A673 (cell line): ENCODE results near the gene ZNF511. TPM values are rescaled to one million over a fixed set of nuclear protein-coding genes. Genes with fewer than 3 reads are reported as not detected.

Experiments
- BruUV-seq: library from RNA; stranded (reverse); fragments of 400-500 nt; replicated peaks from 2 replicates; lab custom pipeline; 2021; lab: Mats Ljungman, UMichigan
- CTCF ChIA-PET: fragments of 300-600 bp; sonication (Branson Sonifier 250); formaldehyde crosslinking; loops from one replicate; lab custom pipeline; 2022; ENCODE audit warnings: antibody characterized with exemption; lab: Charles Lee
- POLR2A ChIA-PET: fragments of 300-600 bp; sonication (Branson Sonifier 250); formaldehyde crosslinking; loops from one replicate; lab custom pipeline; 2022; ENCODE audit warnings: antibody characterized with exemption; ENCODE audit not compliant: low non-redundant PET; lab: Charles Lee
- DNase-seq: peaks from one replicate; pipeline ENCODE4 v3.0.0-alpha.2; 2015; ENCODE audit warnings: low spot score
- H3K27ac ChIP-seq: fragments of 200-600 bp; sonication (generic); 2 replicates; pipeline ENCODE4 v1.5.1; 2016; ENCODE audit warnings: mixed run types, low read depth, mild to moderate bottlenecking, mixed read lengths, antibody characterized with exemption, low read length; ENCODE audit not compliant: poor library complexity, severe bottlenecking
- H3K27me3 ChIP-seq: fragments of 200-600 bp; sonication (generic); replicated peaks from 2 replicates; pipeline ENCODE4 v1.6.1; 2017; ENCODE audit warnings: mixed run types, low read depth, mild to moderate bottlenecking, mixed read lengths, antibody characterized with exemption, low read length; ENCODE audit not compliant: insufficient read depth, poor library complexity
- H3K36me3 ChIP-seq: fragments of 200-600 bp; sonication (generic); 2 replicates; pipeline ENCODE4 v1.6.1; 2016; ENCODE audit warnings: mixed run types, mild to moderate bottlenecking, mixed read lengths, antibody characterized with exemption, low read length; ENCODE audit not compliant: insufficient read depth, poor library complexity, severe bottlenecking
- H3K4me1 ChIP-seq: fragments of 200-600 bp; sonication (generic); 2 replicates; pipeline ENCODE4 v1.6.1; 2017; ENCODE audit warnings: mixed run types, mild to moderate bottlenecking, mixed read lengths, antibody characterized with exemption, low read length; ENCODE audit not compliant: insufficient read depth, poor library complexity, severe bottlenecking
- H3K4me3 ChIP-seq: fragments of 200-600 bp; sonication (generic); 2 replicates; pipeline ENCODE4 v1.5.1; 2016; ENCODE audit warnings: low read depth, mixed run types, mild to moderate bottlenecking, mixed read lengths, low read length; ENCODE audit not compliant: poor library complexity, severe bottlenecking
- H3K9me3 ChIP-seq: fragments of 200-600 bp; sonication (generic); 2 replicates; pipeline ENCODE4 v1.6.1; 2016; ENCODE audit warnings: mixed run types, low read depth, mild to moderate bottlenecking, mixed read lengths, antibody characterized with exemption, low read length; ENCODE audit not compliant: poor library complexity, severe bottlenecking
- CTCF ChIP-seq: fragments of 300-800, 200-600 bp; sonication (generic); conservative IDR thresholded peaks from 2 replicates; pipeline ENCODE4 v1.5.1; 2017; ENCODE audit warnings: low read depth, mild to moderate bottlenecking, antibody characterized with exemption, low read length, moderate library complexity, mixed read lengths
- EZH2 ChIP-seq: fragments of 200-600 bp; sonication (generic); IDR thresholded peaks from 2 replicates; pipeline ENCODE4 v1.6.1; 2017; ENCODE audit warnings: borderline replicate concordance, low read depth, mild to moderate bottlenecking, mixed read lengths, antibody characterized with exemption, low read length; ENCODE audit not compliant: poor library complexity, severe bottlenecking
- intact Hi-C: fragments of 100-400 bp; cut with micrococcal nuclease; formaldehyde crosslinking; loops from one replicate; pipeline ENCODE4 v1.10.0; 2022; ENCODE audit not compliant: unreplicated experiment
- total RNA-seq: library from RNA; stranded (reverse); gene quantifications from 2 replicates; pipeline ENCODE4 v1.2.3, GENCODE V29; 2021

The ZNF511 gene
- total RNA-seq, 1 experiment from 2014 or later: 61.4 TPM

DNA sequence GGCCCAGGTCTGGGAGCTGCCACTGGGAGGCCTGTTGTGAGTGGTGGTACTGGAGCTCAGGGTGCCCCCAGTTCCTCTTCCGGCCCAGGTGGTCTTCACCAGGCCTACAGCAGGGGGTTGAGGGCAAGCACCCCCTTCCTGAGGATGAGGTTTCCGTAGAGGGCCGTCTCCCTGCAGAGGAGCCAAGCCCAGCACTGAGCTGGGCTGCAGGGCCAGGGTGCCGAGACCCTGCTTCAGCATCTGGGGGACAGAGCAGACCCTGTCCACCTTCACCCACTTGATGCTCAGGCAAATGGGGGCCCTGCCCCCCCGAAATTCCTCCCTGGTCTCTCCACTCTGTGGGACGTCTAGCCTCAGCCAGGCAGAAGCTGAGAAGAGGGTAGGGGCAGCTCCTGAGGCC is 46.6 kb downstream of the ZNF511 start:
- TF ChIP-seq EZH2 (no peak), CTCF (no peak)
- Histone ChIP-seq H3K27me3 (no peaks in the 10 kb centered on the region), H3K27ac (no peak overlapping the region), H3K9me3 (no peaks in the 10 kb centered on the region), H3K4me1 (no peaks in the 10 kb centered on the region), H3K36me3 (no peaks in the 10 kb centered on the region), H3K4me3 (no peak overlapping the region)
- no peak for DNase-seq
- no TSS peak for BruUV-seq
- ChIA-PET CTCF (no interaction called here), POLR2A (no interaction called here)
- intact Hi-C loops: no loop called here

GRCh38 chr10:133355991-133356390 is 47.3 kb downstream of the ZNF511 start:
- CTCF ChIA-PET: no interaction called here
- intact Hi-C loops: no loop called here
- no TSS peak for BruUV-seq

DNA sequence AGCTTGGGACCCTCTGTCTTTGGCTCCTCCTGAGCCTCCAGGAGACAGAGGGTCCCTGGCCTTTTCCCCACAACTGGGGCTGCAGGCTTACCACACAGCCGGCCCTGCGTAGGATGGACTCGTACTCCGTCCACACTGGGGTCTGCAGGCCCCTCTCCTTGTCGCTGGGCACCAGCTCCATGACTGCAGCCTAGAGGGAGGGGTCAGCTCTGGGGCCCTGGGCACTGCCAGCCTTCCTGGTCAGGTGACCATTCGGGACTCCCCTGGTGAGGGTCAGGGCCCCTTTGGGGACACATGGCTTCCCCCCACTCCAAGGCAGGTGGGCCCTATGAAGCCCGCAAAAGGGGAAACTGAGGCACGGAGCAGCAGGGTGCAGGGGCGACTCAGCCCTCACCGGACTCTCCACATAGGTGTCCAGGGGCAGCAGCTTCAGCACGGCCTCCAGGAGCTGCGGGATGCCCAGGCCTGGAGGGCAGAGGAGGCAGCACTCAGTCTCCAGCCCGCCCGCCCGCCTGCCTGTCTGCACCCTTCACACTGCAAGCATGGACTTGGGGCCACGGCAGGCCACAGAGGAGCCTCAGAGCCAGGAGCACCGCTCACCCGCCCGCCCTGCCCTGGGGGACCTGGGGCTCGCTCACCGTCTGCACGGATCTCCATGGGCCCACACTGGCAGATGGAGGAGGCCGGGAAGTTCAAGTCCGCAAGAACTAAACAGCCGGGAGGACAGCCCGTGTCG is 48.0 kb downstream of the ZNF511 start:
- BruUV-seq: TSS peak; percentile 27
- intact Hi-C loops: no loop called here
- Histone ChIP-seq H3K4me1 (no peaks in the 10 kb centered on the region), H3K27me3 (no peaks in the 10 kb centered on the region), H3K27ac (peak overlapping the region; percentile 86), H3K4me3 (peak overlapping the region; percentile 85), H3K9me3 (no peaks in the 10 kb centered on the region), H3K36me3 (no peaks in the 10 kb centered on the region)
- DNase-seq: no peak
- ChIA-PET CTCF (no interaction called here), POLR2A (no interaction called here)
- no peak for TF ChIP-seq EZH2
- no peak for TF ChIP-seq CTCF

More at GRCh38 chr10:133355991-133356390, 47.3 kb downstream of the ZNF511 start:
- no peak for DNase-seq
- no peaks in the 10 kb centered on the region for H3K27me3 ChIP-seq
- POLR2A ChIA-PET: no interaction called here
- TF ChIP-seq CTCF: no peak
- TF ChIP-seq EZH2: no peak
- H3K9me3 ChIP-seq: no peaks in the 10 kb centered on the region
- H3K36me3 ChIP-seq: no peaks in the 10 kb centered on the region
- no peaks in the 10 kb centered on the region for H3K4me1 ChIP-seq
- no peak overlapping the region for H3K27ac ChIP-seq
- H3K4me3 ChIP-seq: no peak overlapping the region
